Parathyroid adenoma (tissue), 2 donors: ENCODE measurements around the gene NFATC2.

Experiments used
- H2AFZ ChIP-seq: fragments of 300-600 bp; sonication (generic); one replicate; pipeline ENCODE4 v1.7.0; 2017; ENCODE audit warnings: antibody characterized with exemption, mild to moderate bottlenecking
- H3K27ac ChIP-seq: fragments of 300-600 bp; sonication (generic); one replicate; pipeline ENCODE4 v1.7.0; 2017
- H3K27me3 ChIP-seq: fragments of 300-600 bp; sonication (generic); one replicate; pipeline ENCODE4 v1.7.0; 2017; ENCODE audit warnings: low read length; ENCODE audit not compliant: control insufficient read depth, insufficient read depth
- H3K36me3 ChIP-seq: fragments of 300-600 bp; sonication (generic); one replicate; pipeline ENCODE4 v1.7.0; 2017; ENCODE audit warnings: low read length; ENCODE audit not compliant: control insufficient read depth, insufficient read depth
- H3K4me1 ChIP-seq: fragments of 300-600 bp; sonication (generic); one replicate; pipeline ENCODE4 v1.7.0; 2017; ENCODE audit warnings: control low read depth
- H3K4me2 ChIP-seq: fragments of 300-600 bp; sonication (generic); one replicate; pipeline ENCODE4 v1.7.0; 2017; ENCODE audit warnings: low read length
- H3K4me3 ChIP-seq: fragments of 300-600 bp; sonication (generic); one replicate; pipeline ENCODE4 v1.7.0; 2017; ENCODE audit warnings: low read depth, low read length
- H3K79me2 ChIP-seq: fragments of 300-600 bp; sonication (generic); one replicate; pipeline ENCODE4 v1.7.0; 2017; ENCODE audit warnings: control low read depth
- H3K9ac ChIP-seq: fragments of 300-600 bp; sonication (generic); one replicate; pipeline ENCODE4 v1.7.0; 2017; ENCODE audit warnings: mild to moderate bottlenecking
- H3K9me3 ChIP-seq: fragments of 300-600 bp; sonication (generic); one replicate; pipeline ENCODE4 v1.7.0; 2017; ENCODE audit warnings: low read length; ENCODE audit not compliant: control insufficient read depth
- TF ChIP-seq, protein P1 (sequence below): fragments of 300-600 bp; sonication (generic); IDR thresholded peaks from one replicate; pipeline ENCODE4 v1.7.0; 2017; ENCODE audit warnings: antibody characterized with exemption, mild to moderate bottlenecking
- donor health status: primary hyperparathyroidism.

The NFATC2 gene

DNA sequence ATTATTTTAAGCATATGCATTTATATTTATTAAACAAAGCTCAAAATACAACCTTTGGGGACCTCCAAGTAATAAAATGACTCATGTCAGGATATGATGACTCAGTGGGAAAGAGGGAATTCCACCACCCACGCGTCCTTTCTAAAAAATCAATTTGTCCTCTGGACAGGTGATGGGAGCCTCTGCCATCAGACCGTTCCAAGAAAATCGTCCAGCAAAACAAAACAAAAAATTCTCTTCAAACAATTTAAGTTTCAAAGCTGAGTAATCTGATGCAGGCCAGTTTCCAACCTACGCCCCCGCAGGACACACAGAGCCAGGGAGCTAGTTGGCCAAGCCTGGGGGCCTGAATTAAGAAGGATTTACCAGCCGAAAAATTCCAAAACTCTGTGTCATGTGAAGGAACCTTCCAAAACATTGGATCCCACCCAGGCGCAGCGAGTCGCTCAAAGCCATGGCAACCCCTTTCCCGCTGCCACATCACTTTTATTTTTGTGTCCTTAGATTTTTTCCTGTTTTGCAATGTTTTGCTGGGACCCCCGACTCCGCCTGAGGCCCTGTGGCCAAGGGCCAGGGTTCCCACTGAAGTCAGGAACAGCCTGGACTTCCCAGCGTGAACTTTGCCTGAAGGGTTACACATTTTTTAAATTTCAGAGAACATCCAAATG lies 95.3 kb downstream of the NFATC2 start:
- H3K36me3 ChIP-seq = no peaks in the 10 kb centered on the region
- H3K4me2 ChIP-seq = peak overlapping the region; percentile 20
- no peaks in the 10 kb centered on the region for H3K27me3 ChIP-seq
- peaks cover 25% of the 10 kb centered on the region for H3K4me1 ChIP-seq
- H3K9ac ChIP-seq = no peak overlapping the region
- H2AFZ ChIP-seq = no peak overlapping the region
- no peaks in the 10 kb centered on the region for H3K79me2 ChIP-seq
- peak overlapping the region; percentile 58 for H3K27ac ChIP-seq
- peak overlapping the region; percentile 11 for H3K4me3 ChIP-seq
- no peaks in the 10 kb centered on the region for H3K9me3 ChIP-seq
- TF ChIP-seq, protein P1, sequence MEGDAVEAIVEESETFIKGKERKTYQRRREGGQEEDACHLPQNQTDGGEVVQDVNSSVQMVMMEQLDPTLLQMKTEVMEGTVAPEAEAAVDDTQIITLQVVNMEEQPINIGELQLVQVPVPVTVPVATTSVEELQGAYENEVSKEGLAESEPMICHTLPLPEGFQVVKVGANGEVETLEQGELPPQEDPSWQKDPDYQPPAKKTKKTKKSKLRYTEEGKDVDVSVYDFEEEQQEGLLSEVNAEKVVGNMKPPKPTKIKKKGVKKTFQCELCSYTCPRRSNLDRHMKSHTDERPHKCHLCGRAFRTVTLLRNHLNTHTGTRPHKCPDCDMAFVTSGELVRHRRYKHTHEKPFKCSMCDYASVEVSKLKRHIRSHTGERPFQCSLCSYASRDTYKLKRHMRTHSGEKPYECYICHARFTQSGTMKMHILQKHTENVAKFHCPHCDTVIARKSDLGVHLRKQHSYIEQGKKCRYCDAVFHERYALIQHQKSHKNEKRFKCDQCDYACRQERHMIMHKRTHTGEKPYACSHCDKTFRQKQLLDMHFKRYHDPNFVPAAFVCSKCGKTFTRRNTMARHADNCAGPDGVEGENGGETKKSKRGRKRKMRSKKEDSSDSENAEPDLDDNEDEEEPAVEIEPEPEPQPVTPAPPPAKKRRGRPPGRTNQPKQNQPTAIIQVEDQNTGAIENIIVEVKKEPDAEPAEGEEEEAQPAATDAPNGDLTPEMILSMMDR = no peak

DNA sequence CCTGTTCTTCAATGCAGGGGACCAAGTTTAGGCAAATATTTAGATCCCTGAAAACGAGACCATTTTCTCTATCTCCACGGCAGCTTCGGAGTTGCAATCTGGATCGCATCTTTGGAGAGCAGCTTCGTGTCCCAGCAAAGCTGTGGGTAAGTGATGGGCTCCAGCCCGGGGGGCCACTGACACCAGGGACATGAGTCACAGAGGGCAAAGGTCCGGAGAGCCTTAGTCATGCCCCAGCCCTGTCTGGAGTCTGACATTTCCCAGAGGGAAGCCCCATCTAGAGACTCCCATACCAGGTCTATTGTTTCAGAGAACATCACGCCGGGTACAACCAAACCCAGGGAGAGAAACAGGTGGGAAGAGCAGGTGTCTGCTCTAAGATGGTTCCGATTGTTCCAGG lies 95.9 kb downstream of the NFATC2 start:
- no peak overlapping the region for H3K4me2 ChIP-seq
- no peak overlapping the region for H3K4me3 ChIP-seq
- no peaks in the 10 kb centered on the region for H3K9me3 ChIP-seq
- no peaks in the 10 kb centered on the region for H3K79me2 ChIP-seq
- H3K9ac ChIP-seq = no peak overlapping the region
- H3K27ac ChIP-seq = peak overlapping the region; percentile 50
- H3K27me3 ChIP-seq = no peaks in the 10 kb centered on the region
- H2AFZ ChIP-seq = no peak overlapping the region
- peaks cover 25% of the 10 kb centered on the region for H3K4me1 ChIP-seq
- TF ChIP-seq, protein P1 = no peak
- H3K36me3 ChIP-seq = no peaks in the 10 kb centered on the region

DNA sequence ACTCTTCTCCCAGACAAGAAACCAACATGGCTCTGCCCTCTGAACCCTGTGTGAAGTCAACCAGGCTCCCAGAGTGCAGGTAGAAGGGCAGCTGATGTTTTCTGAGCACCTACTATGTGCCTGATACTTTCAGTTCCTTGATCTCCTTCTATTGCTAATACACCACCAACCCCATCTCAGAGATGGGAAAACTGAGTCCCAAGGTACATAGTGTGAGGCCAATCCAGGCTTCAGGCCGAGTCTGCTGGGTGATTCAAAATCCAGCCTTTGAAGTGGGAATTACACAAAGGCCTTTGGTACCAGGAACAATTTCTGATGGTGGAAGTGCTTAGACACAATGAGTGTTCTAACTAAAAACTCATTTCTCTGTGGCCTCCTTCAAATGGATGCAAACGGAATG lies 96.3 kb downstream of the NFATC2 start:
- peaks cover 25% of the 10 kb centered on the region for H3K4me1 ChIP-seq
- H3K79me2 ChIP-seq = no peaks in the 10 kb centered on the region
- H3K36me3 ChIP-seq = no peaks in the 10 kb centered on the region
- H2AFZ ChIP-seq = no peak overlapping the region
- H3K9ac ChIP-seq = no peak overlapping the region
- no peaks in the 10 kb centered on the region for H3K9me3 ChIP-seq
- peak overlapping the region; percentile 50 for H3K27ac ChIP-seq
- no peaks in the 10 kb centered on the region for H3K27me3 ChIP-seq
- H3K4me3 ChIP-seq = no peak overlapping the region
- TF ChIP-seq, protein P1 = no peak
- no peak overlapping the region for H3K4me2 ChIP-seq

DNA sequence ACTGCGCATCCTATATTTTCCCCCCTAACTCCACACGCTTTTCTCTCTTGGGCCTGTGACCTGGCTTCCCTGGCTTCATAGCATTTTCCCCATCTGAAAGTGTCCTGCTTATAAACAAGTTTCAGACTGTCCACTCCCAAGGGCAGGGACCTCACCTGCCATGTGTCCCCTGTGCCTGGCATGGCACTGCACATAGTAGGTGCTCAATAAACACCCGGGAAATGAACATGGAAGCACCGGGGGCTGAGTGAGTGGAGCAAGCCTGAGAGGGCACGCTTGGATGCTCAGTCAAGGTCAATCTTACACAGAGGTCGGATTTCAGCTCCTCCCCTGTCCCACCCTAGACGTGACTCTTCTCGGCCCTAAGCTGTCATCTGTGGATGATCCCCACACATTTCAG lies 96.9 kb downstream of the NFATC2 start:
- no peaks in the 10 kb centered on the region for H3K9me3 ChIP-seq
- H3K9ac ChIP-seq = no peak overlapping the region
- TF ChIP-seq, protein P1 = no peak
- H3K79me2 ChIP-seq = no peaks in the 10 kb centered on the region
- no peak overlapping the region for H3K4me2 ChIP-seq
- H3K27me3 ChIP-seq = no peaks in the 10 kb centered on the region
- H3K36me3 ChIP-seq = no peaks in the 10 kb centered on the region
- H3K4me1 ChIP-seq = peaks cover 25% of the 10 kb centered on the region
- no peak overlapping the region for H3K27ac ChIP-seq
- H2AFZ ChIP-seq = no peak overlapping the region
- no peak overlapping the region for H3K4me3 ChIP-seq

DNA sequence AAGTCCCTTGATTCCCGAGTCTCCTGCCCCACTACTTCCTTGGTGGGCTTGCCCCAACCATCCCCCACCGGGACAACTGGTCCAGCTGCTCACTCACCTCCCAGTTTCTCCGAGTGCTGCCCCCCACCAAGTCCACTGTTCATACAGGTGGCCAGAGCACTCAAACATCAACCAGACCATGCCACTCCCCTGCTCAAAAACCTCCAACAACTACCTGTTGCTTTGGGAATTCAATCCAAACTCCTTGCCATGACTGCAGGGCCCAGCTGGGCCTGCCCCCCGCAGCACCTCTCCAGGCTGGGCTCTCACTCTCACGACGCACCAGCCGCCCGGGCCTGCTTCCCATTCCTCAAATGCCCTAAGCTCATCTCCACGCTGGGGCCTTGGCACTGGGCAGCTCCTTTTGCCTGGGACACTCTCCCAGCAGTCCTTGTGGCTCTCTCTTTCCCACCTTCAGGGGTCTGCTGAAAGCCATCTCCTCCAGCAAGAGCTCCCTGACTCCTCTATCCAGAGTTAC lies 97.5 kb downstream of the NFATC2 start:
- Histone ChIP-seq H3K9me3 (no peaks in the 10 kb centered on the region), H3K4me3 (no peak overlapping the region), H3K9ac (no peak overlapping the region), H3K27me3 (no peaks in the 10 kb centered on the region), H2AFZ (no peak overlapping the region), H3K79me2 (no peaks in the 10 kb centered on the region), H3K36me3 (no peaks in the 10 kb centered on the region), H3K4me2 (no peak overlapping the region), H3K27ac (no peak overlapping the region), H3K4me1 (peaks cover 23% of the 10 kb centered on the region)
- TF ChIP-seq, protein P1 = no peak
